Body of pancreas (tissue), 4 donors: ENCODE measurements around the gene BMAL1.

Experiments
- POLR2A ChIP-seq, 3 donors: fragments of 450-650 bp; IDR thresholded peaks; one replicate each; pipeline ENCODE4 v1.6.1; 2016; ENCODE audit warnings: antibody characterized with exemption in 3 of 3, mild to moderate bottlenecking in 2 of 3
- TF ChIP-seq, protein P1 (sequence below), 7 experiments: fragments of 450-650 bp in 4 of 7; fragments of 200-600 bp in 3 of 7; sonication (generic) in 3 of 7; IDR thresholded peaks; one replicate each; pipeline ENCODE4 v1.5.1; 2016 to 2019; ENCODE audit warnings: antibody characterized with exemption in 7 of 7

DNA sequence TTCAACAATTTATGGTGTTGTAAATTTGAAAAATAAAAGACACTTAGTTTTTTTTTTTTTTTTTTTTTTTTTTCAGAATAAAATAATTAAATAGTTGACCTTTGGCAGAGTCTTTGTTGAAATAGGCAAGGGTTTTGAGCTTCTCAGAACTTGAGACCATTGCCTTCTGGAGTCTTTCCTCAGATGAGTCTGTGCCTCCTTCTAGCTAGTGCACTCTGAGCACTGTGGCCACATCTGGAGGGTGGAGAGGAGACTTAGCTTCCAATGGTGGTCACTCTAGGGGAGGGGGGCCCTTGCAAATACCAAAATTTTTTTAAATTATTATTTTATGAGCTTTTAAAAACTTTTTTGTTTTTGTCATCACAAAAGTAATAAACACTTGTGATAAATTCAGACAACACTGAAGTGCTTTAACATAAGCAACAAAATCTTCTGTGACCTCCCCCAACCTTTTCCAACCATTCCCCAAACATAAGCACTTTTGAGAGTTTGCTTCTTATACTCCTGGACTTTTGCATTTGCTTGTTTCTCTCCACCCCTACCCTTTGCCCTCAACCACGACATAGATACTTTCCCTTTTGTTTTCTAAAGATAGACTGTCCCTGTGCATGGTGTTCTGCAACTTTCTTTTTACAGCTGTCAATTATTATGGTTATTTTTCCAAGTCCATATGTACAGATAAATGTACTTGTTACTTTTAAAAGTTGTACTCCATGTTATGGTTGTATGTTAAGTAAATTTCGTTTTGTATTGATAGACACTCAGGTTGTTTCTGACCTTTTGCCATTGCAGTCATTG, 41.1 kb downstream of the BMAL1 start:
- TF ChIP-seq, protein P1, sequence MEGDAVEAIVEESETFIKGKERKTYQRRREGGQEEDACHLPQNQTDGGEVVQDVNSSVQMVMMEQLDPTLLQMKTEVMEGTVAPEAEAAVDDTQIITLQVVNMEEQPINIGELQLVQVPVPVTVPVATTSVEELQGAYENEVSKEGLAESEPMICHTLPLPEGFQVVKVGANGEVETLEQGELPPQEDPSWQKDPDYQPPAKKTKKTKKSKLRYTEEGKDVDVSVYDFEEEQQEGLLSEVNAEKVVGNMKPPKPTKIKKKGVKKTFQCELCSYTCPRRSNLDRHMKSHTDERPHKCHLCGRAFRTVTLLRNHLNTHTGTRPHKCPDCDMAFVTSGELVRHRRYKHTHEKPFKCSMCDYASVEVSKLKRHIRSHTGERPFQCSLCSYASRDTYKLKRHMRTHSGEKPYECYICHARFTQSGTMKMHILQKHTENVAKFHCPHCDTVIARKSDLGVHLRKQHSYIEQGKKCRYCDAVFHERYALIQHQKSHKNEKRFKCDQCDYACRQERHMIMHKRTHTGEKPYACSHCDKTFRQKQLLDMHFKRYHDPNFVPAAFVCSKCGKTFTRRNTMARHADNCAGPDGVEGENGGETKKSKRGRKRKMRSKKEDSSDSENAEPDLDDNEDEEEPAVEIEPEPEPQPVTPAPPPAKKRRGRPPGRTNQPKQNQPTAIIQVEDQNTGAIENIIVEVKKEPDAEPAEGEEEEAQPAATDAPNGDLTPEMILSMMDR (IDR thresholded peaks at IDR 0.05), result no peak
- TF ChIP-seq POLR2A (IDR thresholded peaks at IDR 0.05), result no peak
